Ramos (cell line): ENCODE results near the gene TBX6.

ENCODE experiments used
- in situ Hi-C: fragments of 300-500 bp; cut with MboI; formaldehyde crosslinking; loops from one replicate; pipeline ENCODE4 v1.14.3; 2022; ENCODE audit warnings: low sequenced_read_pairs; ENCODE audit not compliant: unreplicated experiment

Gene TBX6

DNA sequence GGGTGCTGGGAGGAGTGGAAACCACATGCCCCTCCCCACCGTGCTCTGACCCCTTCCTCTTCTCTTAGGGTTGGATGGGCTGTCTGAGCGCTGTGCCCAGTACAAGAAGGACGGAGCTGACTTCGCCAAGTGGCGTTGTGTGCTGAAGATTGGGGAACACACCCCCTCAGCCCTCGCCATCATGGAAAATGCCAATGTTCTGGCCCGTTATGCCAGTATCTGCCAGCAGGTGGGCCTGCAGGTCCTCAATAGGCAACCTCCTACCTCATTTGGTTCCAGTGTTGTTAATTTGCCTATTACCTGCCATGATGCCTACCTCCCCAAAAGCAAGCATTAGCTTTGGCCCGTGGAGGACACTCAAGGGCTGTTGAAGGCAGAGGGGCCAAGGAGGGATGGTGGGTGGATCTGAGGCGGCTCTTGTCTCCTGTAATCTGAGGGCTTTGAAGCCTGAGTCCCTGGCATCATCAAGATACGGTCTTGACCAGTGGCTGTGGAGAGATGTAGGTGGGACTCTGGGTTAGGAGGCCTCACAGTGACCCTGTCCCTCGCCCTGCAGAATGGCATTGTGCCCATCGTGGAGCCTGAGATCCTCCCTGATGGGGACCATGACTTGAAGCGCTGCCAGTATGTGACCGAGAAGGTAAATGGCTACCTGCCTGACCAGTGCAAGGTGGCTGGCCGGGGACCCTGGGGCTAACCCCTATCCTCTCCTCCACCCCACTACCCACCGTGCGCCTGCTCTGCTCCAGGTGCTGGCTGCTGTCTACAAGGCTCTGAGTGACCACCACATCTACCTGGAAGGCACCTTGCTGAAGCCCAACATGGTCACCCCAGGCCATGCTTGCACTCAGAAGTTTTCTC lies 22.7 kb downstream of the TBX6 start:
- in situ Hi-C loops, result loop anchor here (10.0 kb wide), 1 partner anchor 356 kb away; no protein-coding TSS in a partner anchor

DNA sequence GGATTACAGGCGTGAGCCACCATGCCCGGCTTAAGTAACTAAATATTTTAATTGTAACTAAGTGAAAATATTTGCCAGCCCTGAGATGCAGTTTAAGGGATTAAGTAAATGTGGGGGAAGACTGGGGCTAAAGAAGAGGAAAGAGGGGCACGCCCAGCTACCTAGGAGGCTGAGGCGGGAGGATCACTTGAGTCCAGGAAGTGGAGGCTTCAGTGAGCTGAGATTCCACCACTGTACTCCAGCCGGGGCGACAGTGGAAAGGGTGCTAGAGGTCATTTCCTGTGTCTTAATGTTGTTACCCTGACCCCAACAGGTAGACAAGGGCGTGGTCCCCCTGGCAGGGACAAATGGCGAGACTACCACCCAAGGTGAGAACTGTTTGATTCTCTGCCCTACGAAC lies 23.4 kb downstream of the TBX6 start:
- in situ Hi-C loops, result loop anchor here (10.0 kb wide), 1 partner anchor 356 kb away; no protein-coding TSS in a partner anchor

- in situ Hi-C loops, result loop anchor here (10.0 kb wide), 1 partner anchor 357 kb away; no protein-coding TSS in a partner anchor
Measured at GRCh38 chr16:30067584-30067916, 24.2 kb downstream of the TBX6 start.

DNA sequence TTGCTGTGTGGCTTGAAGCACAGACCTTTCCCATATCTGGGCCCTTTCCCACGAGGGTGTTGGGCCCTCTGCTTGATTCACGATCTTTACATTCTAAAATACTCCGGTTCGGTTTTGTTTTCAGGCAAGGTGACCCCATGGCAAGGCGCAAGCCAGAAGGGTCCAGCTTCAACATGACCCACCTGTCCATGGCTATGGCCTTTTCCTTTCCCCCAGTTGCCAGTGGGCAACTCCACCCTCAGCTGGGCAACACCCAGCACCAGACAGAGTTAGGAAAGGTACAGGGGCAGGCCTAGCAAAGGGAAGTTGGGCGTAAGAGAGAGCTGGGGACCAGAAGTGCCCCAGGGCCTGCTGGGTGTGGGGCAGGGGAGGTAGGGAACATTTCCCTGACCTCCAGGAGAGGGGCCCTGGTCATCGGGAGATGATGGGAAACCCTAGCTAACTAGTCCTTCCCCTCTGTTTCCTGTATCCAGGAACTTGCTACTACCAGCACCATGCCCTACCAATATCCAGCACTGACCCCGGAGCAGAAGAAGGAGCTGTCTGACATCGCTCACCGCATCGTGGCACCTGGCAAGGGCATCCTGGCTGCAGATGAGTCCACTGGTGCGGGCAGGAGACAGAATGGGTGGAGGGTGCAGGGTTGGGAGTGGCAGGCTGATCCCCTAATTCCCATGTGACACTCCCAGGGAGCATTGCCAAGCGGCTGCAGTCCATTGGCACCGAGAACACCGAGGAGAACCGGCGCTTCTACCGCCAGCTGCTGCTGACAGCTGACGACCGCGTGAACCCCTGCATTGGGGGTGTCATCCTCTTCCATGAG lies 24.8 kb downstream of the TBX6 start:
- in situ Hi-C loops, result loop anchor here (10.0 kb wide), 1 partner anchor 358 kb away; no protein-coding TSS in a partner anchor

DNA sequence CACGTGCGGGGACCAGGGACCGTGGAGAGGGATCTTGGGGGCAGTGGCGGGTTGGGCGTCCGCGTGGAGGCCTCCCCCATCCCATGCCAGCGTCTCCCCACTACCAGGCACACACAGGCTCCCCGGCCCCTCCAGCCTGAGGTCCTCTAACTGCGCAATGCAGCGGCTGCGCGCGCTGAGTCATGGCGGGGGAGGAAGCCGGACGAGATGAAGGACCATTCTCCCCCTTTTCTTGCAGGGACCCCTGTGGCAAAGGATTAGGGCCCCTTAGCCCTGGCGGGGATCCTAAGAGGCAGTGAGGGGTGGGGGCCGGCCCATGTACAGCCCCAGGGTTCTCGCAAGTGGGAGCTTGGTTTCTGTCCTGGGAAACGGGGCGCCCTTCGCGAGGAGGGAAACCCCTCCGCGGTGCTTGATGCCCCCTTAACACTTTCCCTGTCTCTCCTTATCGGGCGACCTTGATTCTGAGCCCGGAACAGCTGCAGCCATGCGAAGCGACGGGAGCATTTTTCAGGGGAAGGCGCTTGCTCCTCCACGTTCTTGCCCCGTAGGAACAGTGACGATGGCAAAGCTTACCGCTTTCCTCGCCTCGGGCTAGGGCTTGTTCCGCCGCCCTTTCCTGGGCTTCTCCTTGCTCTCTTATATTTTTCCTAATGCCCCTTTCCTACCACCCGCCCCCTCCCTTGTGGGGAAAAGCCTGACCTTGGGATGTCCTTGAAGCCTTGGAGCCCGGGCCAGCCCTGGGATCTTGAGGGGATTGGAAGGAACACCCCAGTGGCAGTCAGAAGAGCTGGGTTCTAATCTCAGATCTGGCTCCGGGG lies 25.6 kb downstream of the TBX6 start:
- in situ Hi-C loops, result loop anchor here (10.0 kb wide), 1 partner anchor 359 kb away; no protein-coding TSS in a partner anchor

DNA sequence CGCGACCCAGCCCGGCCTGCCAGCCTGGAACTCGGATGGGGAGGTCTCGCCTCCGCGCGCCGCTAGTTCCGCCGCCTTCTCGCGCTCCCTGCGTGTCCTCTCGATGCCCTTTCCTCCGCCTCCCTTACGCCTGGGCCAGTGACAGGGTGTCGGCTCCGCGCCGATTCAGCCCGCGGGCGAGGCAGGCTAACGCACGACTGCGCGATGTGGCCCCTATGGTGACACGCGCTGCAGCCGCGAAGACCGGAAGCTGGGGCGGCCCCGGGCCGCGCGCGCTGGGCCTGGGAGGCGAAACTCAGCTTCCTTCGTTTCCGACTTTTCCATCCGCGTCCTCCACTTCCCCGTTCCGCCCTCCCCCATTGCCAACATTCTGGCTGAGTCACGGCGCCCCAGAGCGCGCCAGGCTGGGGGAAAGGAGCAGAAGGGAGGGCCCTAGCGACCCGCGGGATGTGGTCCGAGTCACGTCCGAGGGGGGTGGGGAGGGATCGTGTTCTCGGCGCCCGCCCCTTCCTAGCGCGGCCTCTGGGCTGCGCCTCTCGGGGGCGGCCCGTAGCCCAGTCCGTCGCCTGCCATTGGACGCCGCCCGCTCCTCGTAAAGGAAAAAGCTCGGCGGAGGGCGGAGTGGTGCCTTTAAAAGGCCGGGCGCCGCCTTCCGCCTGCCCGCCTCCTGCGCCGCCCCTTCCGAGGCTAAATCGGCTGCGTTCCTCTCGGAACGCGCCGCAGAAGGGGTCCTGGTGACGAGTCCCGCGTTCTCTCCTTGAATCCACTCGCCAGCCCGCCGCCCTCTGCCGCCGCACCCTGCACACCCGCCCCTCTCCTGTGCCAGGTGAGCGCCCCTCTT lies 26.4 kb downstream of the TBX6 start, which contains the start of gene ALDOA:
ALDOA (plus strand) TSS at position 659 of the 841 bp plus-strand sequence. CDS start 1,138 bp downstream, outside the sequence.
- in situ Hi-C loops, result loop anchor here (10.0 kb wide), 1 partner anchor 359 kb away; no protein-coding TSS in a partner anchor

DNA sequence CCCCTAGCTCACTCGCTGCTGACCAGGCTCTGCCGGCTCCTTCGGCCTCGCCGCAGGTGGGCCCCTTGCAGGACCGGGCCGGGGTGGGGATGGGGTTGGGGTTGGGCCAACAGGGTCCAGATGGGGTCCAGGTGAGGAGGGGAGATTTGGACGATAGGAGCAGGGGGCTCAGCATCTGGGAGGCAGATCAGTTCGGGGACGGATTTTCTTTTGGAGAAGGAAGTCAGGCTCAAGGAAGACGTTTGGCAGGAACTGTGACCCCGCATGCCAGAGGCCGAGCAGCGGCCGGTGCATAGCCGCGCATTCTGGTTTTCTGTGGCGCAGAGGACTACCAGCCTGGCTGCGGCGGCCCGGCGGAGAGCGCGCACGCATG lies 27.0 kb downstream of the TBX6 start:
- in situ Hi-C loops, result loop anchor here (10.0 kb wide), 1 partner anchor 360 kb away; no protein-coding TSS in a partner anchor

DNA sequence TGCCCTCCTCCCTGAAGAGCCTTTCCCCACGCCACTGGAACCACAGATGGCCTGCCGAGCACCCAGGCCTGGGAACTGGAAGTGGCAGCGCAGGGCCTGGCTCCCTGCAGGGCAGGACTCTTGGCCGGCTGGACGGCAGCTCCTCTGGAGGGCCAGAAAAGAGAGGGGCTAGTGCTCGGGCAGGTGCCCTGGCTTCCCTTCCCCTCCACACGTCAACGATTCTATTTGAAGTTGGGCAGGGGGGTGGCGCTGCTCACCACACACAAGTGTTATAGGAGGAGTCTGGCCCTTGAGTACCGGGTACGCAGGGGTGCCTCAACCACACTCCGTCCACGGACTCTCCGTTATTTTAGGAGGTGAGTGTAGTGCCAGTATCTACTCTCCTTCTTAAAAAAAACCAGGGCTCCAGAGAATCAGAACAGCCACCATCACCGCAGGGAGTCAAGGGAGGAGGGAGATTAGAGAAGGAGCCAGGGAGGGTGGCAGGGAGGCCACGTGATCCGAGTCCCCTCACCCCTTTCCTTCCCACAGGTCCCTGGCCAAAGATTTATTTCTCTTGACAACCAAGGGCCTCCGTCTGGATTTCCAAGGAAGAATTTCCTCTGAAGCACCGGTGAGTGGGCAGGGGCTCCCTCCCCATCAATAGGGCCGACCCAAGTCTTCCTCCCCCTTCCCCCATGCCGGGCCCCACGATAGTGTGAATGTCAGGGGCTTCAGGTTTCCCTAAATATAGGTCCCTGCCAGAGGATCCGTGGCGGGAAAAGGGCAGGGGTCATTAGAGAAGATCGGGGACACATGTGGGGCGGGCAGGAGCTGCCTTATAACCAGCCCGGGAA lies 27.6 kb downstream of the TBX6 start:
- in situ Hi-C loops, result loop anchor here (10.0 kb wide), 1 partner anchor 361 kb away; no protein-coding TSS in a partner anchor

DNA sequence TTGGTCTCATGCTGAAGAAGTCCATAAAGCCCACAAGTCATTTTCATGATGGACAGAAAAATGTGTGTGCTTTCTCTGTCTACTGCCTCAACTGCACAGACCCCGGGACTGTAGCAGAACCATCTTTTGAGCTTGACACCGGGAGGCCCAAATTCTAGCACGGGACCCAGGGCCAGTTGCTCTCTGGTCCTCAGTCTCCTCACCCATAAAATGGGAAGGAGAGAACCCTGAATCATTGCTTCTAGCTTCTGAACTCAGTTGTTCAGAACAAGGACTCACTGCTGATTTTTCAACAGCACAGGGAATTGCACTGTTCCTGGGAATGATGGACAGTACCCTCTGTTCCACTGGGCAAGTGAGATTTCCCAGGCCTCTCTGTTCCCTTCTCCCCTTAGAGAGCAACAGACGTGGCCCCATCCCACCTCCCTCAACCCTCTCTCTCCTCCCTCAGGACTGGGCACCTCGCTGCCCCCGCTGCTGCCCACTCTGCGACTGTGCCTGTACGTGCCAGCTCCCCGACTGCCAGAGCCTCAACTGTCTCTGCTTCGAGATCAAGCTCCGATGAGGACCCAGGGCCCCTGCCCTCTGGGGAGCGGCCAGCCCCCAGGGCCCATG lies 28.3 kb downstream of the TBX6 start:
- in situ Hi-C loops, result loop anchor here (10.0 kb wide), 1 partner anchor 361 kb away; no protein-coding TSS in a partner anchor

DNA sequence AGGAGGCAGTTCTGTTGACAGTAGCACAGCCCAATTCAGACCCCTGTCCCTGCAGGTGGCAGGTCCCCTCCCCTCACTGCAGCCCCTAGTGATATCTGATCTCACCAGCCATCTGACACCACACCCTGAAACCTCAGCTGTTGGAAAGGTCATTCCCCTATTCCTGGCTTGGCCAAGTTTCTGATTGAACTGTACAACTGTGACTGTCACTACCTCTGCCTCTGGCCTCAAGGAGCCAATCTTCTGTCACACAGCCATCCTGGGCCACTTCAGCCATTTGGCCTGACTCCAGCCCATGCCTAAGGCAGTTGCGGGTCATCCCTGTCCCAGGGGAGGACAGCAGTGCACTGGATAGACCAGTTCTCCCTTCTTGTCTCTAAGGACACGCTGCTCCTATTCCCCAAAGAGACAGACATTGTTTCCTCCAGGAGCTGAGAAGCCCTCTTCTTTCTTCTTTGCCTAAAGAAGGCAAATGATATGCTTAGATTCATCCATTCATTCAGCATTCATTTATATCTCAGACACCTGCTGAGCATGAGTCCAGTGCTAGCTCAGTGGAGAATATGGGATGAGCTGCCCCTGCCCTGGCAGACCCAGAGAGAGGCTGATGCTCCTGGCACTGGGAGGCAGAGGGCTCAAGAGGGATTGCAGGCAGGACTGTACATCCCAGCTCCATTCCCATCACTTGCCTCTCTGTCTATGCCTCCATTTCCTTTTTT lies 30.7 kb downstream of the TBX6 start:
- in situ Hi-C loops, result loop anchor here (10.0 kb wide), 1 partner anchor 364 kb away; no protein-coding TSS in a partner anchor

DNA sequence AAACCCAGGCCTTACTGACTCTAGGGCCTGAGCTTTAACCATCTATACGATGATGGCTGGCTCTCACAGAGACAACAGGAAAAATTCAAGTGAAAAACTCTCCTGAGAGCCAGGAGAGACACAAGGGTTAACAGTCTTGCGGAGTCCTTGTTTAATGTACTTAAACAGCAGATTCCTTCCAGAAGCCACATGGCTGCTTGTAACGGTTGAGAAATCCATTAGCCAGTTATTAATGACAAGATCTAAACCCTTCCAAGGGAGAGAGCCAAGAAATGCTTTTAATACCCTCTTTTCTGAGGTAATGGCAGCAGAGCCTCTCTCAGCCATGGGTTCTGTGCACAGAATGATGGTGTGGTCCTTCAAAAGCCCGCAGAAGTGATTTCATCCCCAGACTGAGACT lies 31.4 kb downstream of the TBX6 start:
- in situ Hi-C loops, result loop anchor here (10.0 kb wide), 1 partner anchor 364 kb away; no protein-coding TSS in a partner anchor

- in situ Hi-C loops, result no loop called here
Measured at GRCh38 chr16:30054959-30055553, 36.7 kb downstream of the TBX6 start.

- in situ Hi-C loops, result no loop called here
Measured at GRCh38 chr16:30054451-30054850, 37.3 kb downstream of the TBX6 start.

DNA sequence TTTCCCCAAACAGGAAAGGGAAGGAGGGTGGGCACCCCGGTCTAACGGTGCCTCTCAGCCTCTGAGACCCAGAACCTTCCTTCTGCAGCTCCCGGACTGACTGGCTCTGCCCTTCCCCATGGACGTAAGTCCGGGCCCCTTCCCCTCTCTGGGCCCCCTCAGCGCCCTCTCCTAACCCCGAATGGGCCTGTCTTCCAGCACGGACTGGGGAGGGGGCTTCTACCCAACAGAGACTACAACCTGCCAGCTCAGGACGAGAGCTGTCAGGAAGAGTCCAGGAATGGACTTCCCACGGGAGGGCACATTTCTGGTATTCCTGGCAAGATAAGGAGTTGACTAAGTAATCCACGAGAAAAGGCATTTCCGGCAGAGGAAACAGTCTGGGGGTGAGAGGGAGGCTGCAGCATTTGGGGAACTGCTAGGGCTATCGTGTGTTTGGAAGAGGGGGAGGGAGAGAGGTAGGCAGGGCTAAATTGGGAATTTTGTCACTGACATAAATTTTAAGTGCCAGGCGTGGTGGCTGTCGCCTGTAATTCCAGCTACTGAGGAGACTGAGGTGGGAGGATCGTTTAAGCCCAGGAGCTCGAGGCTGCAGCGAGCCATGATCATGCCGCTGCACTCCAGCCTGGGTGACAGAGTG lies 38.2 kb downstream of the TBX6 start:
- in situ Hi-C loops, result no loop called here

- in situ Hi-C loops, result no loop called here
Measured at GRCh38 chr16:30052671-30053372, 38.9 kb downstream of the TBX6 start.
